ENCODE measurements around the gene KRT75.

DNA sequence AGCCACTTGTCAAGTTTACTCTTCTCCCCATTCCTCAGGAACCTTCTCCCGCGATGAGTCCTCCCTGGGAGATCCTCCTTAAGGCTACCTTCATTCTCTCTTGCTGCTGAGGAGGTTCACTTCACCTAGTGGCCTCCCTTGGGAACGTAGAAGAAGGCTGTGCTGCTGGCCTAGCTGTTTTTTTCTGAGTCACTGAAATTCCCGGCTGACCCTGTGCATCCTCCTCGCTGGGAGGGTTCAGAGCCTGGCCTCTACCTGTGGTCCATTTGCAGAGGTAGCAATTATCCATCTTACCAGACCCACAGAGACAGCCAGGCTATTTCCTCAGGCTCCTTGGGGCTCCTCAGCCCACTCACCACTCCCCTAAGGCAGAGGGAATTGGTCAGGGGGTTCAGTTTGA lies 32.6 kb downstream of the KRT75 start:
- TF ChIP-seq, protein P1, sequence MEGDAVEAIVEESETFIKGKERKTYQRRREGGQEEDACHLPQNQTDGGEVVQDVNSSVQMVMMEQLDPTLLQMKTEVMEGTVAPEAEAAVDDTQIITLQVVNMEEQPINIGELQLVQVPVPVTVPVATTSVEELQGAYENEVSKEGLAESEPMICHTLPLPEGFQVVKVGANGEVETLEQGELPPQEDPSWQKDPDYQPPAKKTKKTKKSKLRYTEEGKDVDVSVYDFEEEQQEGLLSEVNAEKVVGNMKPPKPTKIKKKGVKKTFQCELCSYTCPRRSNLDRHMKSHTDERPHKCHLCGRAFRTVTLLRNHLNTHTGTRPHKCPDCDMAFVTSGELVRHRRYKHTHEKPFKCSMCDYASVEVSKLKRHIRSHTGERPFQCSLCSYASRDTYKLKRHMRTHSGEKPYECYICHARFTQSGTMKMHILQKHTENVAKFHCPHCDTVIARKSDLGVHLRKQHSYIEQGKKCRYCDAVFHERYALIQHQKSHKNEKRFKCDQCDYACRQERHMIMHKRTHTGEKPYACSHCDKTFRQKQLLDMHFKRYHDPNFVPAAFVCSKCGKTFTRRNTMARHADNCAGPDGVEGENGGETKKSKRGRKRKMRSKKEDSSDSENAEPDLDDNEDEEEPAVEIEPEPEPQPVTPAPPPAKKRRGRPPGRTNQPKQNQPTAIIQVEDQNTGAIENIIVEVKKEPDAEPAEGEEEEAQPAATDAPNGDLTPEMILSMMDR (IDR thresholded peaks at IDR 0.05), result no peak
- TF ChIP-seq, protein P2, sequence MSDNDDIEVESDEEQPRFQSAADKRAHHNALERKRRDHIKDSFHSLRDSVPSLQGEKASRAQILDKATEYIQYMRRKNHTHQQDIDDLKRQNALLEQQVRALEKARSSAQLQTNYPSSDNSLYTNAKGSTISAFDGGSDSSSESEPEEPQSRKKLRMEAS (CRISPR knock-in tag; IDR thresholded peaks at IDR 0.05), result no peak
- TF ChIP-seq CBFB (CRISPR knock-in tag; IDR thresholded peaks at IDR 0.05; ENCODE audit: low read depth) (no peak), ESRRA (CRISPR knock-in tag; IDR thresholded peaks at IDR 0.05; ENCODE audit: borderline replicate concordance) (no peak), NR1H2 (CRISPR knock-in tag; IDR thresholded peaks at IDR 0.05) (no peak), GABPB1 (CRISPR knock-in tag; IDR thresholded peaks at IDR 0.05) (no peak), FOXP1 (CRISPR knock-in tag; IDR thresholded peaks at IDR 0.05; ENCODE audit: borderline replicate concordance) (no peak), OVOL2 (CRISPR knock-in tag; IDR thresholded peaks at IDR 0.05; ENCODE audit: borderline replicate concordance) (no peak), ETV6 (CRISPR knock-in tag; IDR thresholded peaks at IDR 0.05) (no peak), ELF4 (CRISPR knock-in tag; IDR thresholded peaks at IDR 0.05; ENCODE audit: low read depth) (no peak)
- TF ChIP-seq, protein P3, sequence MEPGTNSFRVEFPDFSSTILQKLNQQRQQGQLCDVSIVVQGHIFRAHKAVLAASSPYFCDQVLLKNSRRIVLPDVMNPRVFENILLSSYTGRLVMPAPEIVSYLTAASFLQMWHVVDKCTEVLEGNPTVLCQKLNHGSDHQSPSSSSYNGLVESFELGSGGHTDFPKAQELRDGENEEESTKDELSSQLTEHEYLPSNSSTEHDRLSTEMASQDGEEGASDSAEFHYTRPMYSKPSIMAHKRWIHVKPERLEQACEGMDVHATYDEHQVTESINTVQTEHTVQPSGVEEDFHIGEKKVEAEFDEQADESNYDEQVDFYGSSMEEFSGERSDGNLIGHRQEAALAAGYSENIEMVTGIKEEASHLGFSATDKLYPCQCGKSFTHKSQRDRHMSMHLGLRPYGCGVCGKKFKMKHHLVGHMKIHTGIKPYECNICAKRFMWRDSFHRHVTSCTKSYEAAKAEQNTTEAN (CRISPR knock-in tag; IDR thresholded peaks at IDR 0.05), result no peak
- TF ChIP-seq, protein P4, sequence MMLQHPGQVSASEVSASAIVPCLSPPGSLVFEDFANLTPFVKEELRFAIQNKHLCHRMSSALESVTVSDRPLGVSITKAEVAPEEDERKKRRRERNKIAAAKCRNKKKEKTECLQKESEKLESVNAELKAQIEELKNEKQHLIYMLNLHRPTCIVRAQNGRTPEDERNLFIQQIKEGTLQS (CRISPR knock-in tag; conservative IDR thresholded peaks at IDR 0.05), result no peak
- TF ChIP-seq, protein P5, sequence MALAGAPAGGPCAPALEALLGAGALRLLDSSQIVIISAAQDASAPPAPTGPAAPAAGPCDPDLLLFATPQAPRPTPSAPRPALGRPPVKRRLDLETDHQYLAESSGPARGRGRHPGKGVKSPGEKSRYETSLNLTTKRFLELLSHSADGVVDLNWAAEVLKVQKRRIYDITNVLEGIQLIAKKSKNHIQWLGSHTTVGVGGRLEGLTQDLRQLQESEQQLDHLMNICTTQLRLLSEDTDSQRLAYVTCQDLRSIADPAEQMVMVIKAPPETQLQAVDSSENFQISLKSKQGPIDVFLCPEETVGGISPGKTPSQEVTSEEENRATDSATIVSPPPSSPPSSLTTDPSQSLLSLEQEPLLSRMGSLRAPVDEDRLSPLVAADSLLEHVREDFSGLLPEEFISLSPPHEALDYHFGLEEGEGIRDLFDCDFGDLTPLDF (CRISPR knock-in tag; IDR thresholded peaks at IDR 0.05), result no peak
- TF ChIP-seq, protein P6, sequence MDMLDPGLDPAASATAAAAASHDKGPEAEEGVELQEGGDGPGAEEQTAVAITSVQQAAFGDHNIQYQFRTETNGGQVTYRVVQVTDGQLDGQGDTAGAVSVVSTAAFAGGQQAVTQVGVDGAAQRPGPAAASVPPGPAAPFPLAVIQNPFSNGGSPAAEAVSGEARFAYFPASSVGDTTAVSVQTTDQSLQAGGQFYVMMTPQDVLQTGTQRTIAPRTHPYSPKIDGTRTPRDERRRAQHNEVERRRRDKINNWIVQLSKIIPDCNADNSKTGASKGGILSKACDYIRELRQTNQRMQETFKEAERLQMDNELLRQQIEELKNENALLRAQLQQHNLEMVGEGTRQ (CRISPR knock-in tag; IDR thresholded peaks at IDR 0.05), result no peak
